GM11168 (cell line): ENCODE measurements around the gene GATAD2A.
"Not testable (repeated sequence)": the region's sequence is repeated elsewhere in the genome, so short reads cannot be mapped to it uniquely, and the experiment has no call there.

ENCODE experiments used
- in situ Hi-C: fragments of 300-500 bp; cut with MboI; formaldehyde crosslinking; loops from one replicate; pipeline ENCODE4 v1.12.0; 2022; ENCODE audit warnings: low sequenced_read_pairs; ENCODE audit not compliant: unreplicated experiment

GATAD2A gene

GRCh38 chr19:19404879-19405860 lies at the start of gene GATAD2A:
Gene GATAD2A (plus strand): TSS chr19:19405675. CDS start chr19:19465346, 59,671 bp downstream.
- in situ Hi-C loops, result no loop called here

- in situ Hi-C loops, result no loop called here
These were observed 49.0 kb upstream of the GATAD2A start for GRCh38 chr19:19356500-19356899.

GRCh38 chr19:19356901-19357566 lies 48.4 kb upstream of the GATAD2A start:
- in situ Hi-C loops, result no loop called here

GRCh38 chr19:19361075-19361594 lies 44.3 kb upstream of the GATAD2A start:
- in situ Hi-C loops, result no loop called here

GRCh38 chr19:19362075-19362474 lies 43.4 kb upstream of the GATAD2A start:
- in situ Hi-C loops, result no loop called here

- in situ Hi-C loops, result loop anchor here (5.0 kb wide), 1 partner anchor 126 kb away; no protein-coding TSS in a partner anchor
These were observed 38.8 kb upstream of the GATAD2A start for GRCh38 chr19:19366434-19367396.

- in situ Hi-C loops, result loop anchor here (5.0 kb wide), 1 partner anchor 124 kb away; no protein-coding TSS in a partner anchor
These were observed 37.4 kb upstream of the GATAD2A start for GRCh38 chr19:19368087-19368486.

GRCh38 chr19:19371059-19371458 lies 34.4 kb upstream of the GATAD2A start:
- in situ Hi-C loops, result no loop called here

- in situ Hi-C loops, result no loop called here
These were observed 32.6 kb upstream of the GATAD2A start for GRCh38 chr19:19372656-19373416.

GRCh38 chr19:19379527-19379926 lies 25.9 kb upstream of the GATAD2A start:
- in situ Hi-C loops, result no loop called here

GRCh38 chr19:19380316-19380715 lies 25.2 kb upstream of the GATAD2A start:
- in situ Hi-C loops, result not testable (repeated sequence)

- in situ Hi-C loops, result no loop called here
These were observed 24.2 kb upstream of the GATAD2A start for GRCh38 chr19:19381007-19381926.

- in situ Hi-C loops, result no loop called here
These were observed 23.4 kb upstream of the GATAD2A start for GRCh38 chr19:19382118-19382517.

- in situ Hi-C loops, result no loop called here
These were observed 21.0 kb upstream of the GATAD2A start for GRCh38 chr19:19384486-19384885.

GRCh38 chr19:19385131-19385895 lies 20.2 kb upstream of the GATAD2A start:
- in situ Hi-C loops, result no loop called here

- in situ Hi-C loops, result no loop called here
These were observed 19.3 kb upstream of the GATAD2A start for GRCh38 chr19:19385896-19386869.
